HUES48 (cell line): Measurements from ENCODE around the gene NRBF2.

Experiments used
- H3K27ac ChIP-seq: one replicate; pipeline ENCODE4 v1.7.0; 2013; ENCODE audit warnings: low read depth, low read length, inconsistent platforms
- H3K27me3 ChIP-seq: 2 replicates; pipeline ENCODE4 v1.6.1; 2013; ENCODE audit warnings: mild to moderate bottlenecking, low read length; ENCODE audit not compliant: control insufficient read depth, insufficient read depth
- H3K36me3 ChIP-seq: 2 replicates; pipeline ENCODE4 v1.6.1; 2013; ENCODE audit warnings: low read length; ENCODE audit not compliant: control insufficient read depth, insufficient read depth
- H3K4me1 ChIP-seq: 2 replicates; pipeline ENCODE4 v1.6.1; 2013; ENCODE audit warnings: mild to moderate bottlenecking, low read length; ENCODE audit not compliant: control insufficient read depth, insufficient read depth
- H3K4me3 ChIP-seq: 2 replicates; pipeline ENCODE4 v1.5.1; 2013; ENCODE audit warnings: mild to moderate bottlenecking, low read depth, low read length
- H3K9ac ChIP-seq: 2 replicates; pipeline ENCODE4 v1.6.1; 2013; ENCODE audit warnings: mild to moderate bottlenecking, low read depth, low read length, moderate library complexity
- H3K9me3 ChIP-seq: 2 replicates; pipeline ENCODE4 v1.6.1; 2013; ENCODE audit warnings: low read length; ENCODE audit not compliant: control insufficient read depth, insufficient read depth

Gene NRBF2

DNA sequence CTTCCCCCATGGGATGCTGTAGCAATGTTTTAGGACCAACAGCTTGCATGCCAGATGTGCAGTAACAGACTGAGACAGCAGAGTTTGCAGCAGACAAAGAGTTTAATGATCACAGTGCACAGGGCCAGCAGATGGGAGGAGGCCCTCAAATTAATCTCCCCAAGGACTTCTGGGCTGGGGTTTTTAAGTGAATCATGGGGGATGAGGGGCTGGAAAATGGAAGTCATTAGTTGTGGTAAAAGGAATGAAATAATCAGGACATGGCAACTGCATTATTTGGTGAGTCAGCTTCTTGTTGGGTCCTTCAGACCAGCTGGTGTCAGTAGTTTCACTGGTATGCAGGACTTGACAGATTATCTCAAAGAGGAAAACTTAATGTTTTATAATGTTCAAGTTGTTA lies 12.6 kb upstream of the NRBF2 start:
- Histone ChIP-seq H3K9ac (no peak overlapping the region), H3K27me3 (no peaks in the 10 kb centered on the region), H3K4me3 (no peak overlapping the region), H3K9me3 (no peaks in the 10 kb centered on the region), H3K27ac (no peak overlapping the region), H3K4me1 (no peaks in the 10 kb centered on the region), H3K36me3 (no peaks in the 10 kb centered on the region)

DNA sequence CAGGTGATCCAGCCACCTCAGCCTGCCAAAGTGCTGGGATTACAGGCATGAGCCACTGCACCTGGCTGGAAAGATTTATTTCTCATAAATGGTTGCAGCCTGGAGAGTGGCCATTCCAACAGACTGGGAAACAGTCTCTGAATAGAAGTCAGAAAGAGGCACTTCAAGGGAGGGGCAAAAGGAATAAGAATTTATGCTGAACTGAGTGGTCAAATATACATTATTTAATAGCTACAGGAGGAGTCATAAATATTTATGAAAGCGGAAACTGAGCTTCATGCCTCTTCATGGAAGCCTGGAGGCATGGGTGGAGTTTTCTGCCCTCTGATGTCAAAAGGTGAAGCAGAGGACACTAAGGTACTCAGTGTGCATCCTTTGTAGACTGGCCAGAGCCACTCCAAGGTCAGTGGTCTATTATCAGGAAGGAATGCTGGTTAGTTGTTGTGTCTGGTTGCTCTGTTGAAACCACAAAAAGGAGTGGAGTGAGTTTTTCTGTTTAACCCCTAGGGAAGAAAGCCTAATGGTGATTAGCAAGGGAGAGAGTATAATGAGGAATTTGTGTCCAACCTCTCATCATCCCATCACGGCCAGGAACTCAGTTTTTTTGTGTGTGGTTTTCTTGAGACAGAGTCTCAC lies 9.3 kb upstream of the NRBF2 start:
- Histone ChIP-seq H3K4me1 (no peaks in the 10 kb centered on the region), H3K9me3 (no peaks in the 10 kb centered on the region), H3K27me3 (no peaks in the 10 kb centered on the region), H3K27ac (no peak overlapping the region), H3K4me3 (no peak overlapping the region), H3K9ac (no peak overlapping the region), H3K36me3 (no peaks in the 10 kb centered on the region)

DNA sequence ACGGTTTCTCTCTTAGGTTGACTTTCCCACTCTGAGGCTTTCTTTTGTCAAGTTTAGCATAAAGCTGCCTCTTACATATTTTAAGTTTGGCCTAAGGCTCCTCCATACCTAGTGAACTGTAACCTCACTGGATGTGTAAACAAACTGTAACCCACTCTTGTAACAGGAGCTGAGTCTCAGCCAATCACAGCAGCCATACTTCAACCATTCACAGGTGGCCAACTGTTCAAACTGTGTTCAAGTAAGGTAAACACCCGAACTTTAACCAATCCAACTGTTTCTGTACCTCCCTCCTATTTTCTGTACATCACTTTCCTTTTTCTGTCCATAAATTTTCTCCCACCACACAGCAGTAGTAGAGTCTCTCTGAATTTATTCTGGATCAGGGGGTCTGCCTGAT lies 7.7 kb upstream of the NRBF2 start:
- no peaks in the 10 kb centered on the region for H3K27me3 ChIP-seq

DNA sequence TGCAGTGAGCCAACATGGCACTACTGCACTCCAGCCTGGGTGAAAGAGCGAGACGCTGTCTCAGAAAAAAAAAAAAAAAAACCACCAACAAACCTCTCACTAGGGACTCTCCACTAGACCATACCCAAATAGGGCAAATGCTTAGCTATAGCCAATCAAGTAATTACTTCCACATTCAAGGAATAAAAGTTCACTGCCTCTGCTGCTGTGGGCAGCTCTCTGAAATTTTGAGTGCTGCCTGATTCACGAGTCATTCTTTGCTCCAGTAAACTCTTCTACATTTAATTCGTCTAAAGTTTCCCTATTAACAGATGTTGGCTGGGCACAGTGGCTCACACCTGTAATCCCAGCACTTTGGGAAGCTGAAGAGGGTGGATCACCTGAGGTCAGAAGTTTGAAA lies 4.7 kb upstream of the NRBF2 start:
- H3K4me1 ChIP-seq: peaks cover 2% of the 10 kb centered on the region; the same call in 1 of the 2 replicates
- H3K4me3 ChIP-seq: no peak overlapping the region
- H3K9ac ChIP-seq: no peak overlapping the region
- no peaks in the 10 kb centered on the region for H3K27me3 ChIP-seq
- no peak overlapping the region for H3K27ac ChIP-seq
- H3K36me3 ChIP-seq: no peaks in the 10 kb centered on the region
- peaks cover 5% of the 10 kb centered on the region for H3K9me3 ChIP-seq

More for the DNA sequence above, 7.7 kb upstream of the NRBF2 start:
- no peaks in the 10 kb centered on the region for H3K36me3 ChIP-seq
- H3K27ac ChIP-seq: no peak overlapping the region
- no peaks in the 10 kb centered on the region for H3K9me3 ChIP-seq
- peaks cover 2% of the 10 kb centered on the region; the same call in 1 of the 2 replicates for H3K4me1 ChIP-seq
- H3K9ac ChIP-seq: no peak overlapping the region
- H3K4me3 ChIP-seq: no peak overlapping the region

DNA sequence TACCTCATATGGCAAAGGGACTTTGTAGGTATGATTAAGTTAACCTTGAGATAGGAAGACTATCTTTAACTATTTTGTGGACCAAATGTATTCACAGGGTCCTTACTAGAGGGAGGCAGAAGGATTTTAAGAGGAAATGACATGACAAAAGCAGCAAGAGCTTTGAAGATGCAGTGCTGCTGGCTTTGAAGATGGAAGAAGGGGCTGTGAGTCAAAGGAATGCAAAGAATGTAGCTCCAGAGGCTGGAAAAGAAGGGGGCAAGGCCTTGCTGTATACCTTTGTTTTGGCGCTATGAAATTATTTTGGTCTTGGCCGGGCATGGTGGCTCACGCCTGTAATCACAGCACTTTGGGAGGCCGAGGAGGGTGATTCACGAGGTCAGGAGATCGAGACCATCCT lies 3.2 kb upstream of the NRBF2 start:
- Histone ChIP-seq H3K9me3 (peaks cover 5% of the 10 kb centered on the region), H3K36me3 (no peaks in the 10 kb centered on the region), H3K9ac (no peak overlapping the region), H3K4me3 (no peak overlapping the region), H3K27me3 (no peaks in the 10 kb centered on the region), H3K4me1 (peaks cover 9% of the 10 kb centered on the region), H3K27ac (peak overlapping the region; percentile 40)

DNA sequence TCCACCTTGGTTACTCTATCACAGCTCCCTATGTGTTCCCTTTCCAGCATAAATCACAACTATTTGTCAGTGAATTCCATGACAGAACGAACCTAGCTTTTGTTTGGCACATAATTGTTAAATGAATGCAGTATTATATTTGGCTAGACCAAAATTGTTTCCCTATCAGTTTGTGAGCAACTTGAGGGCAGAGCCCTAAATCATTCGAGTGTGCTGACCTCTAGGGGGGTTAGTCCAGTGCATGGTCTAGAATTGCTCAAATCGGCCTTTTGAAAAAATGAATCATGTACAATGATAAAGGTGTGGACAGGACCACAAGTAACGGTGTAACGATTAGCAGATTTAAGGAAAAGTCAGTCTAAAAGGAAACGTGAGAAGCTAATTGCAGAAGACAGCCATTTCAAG lies 475 bp upstream of the NRBF2 start:
- H3K4me3 ChIP-seq: peak overlapping the region; percentile 33
- H3K36me3 ChIP-seq: no peaks in the 10 kb centered on the region
- H3K9me3 ChIP-seq: peaks cover 5% of the 10 kb centered on the region
- H3K9ac ChIP-seq: no peak overlapping the region
- no peaks in the 10 kb centered on the region for H3K27me3 ChIP-seq
- peaks cover 13% of the 10 kb centered on the region for H3K4me1 ChIP-seq
- H3K27ac ChIP-seq: no peak overlapping the region

DNA sequence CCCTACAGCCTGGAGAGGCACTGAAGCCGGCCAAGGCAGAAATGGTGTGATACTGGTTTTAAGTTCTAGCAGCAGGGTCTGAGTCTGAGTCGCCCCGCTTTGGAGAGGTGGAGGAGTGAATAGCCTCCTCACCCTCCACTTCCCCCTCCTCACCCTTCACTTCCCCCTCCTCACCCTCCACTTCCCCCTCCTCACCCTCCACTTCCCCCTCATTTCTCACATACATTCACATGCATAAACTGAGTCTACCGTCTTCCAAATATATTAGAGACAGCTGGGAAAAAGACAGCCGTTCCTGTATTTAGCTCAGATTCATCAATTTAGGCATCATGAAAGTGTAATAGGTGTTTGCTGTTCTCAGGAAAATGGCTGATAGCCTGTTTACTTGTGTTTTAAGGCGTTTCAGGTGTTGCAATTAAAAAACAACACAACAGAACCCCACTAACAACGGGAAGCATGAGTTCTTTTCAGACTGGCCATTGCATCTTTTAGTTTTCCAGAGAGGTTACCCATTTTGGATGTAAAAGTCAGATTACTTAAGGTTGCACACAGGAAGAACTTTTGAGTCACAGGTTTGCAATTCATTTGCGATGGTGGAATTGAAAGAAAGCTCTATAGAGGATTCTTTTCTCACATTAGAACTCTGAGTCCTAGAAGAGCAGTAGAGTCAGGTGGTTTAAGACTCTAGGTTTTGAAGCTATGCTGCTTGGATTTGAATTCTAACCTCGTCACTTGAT lies 861 bp downstream of the NRBF2 start:
- peaks cover 13% of the 10 kb centered on the region for H3K4me1 ChIP-seq
- peak overlapping the region; percentile 90 for H3K4me3 ChIP-seq

DNA sequence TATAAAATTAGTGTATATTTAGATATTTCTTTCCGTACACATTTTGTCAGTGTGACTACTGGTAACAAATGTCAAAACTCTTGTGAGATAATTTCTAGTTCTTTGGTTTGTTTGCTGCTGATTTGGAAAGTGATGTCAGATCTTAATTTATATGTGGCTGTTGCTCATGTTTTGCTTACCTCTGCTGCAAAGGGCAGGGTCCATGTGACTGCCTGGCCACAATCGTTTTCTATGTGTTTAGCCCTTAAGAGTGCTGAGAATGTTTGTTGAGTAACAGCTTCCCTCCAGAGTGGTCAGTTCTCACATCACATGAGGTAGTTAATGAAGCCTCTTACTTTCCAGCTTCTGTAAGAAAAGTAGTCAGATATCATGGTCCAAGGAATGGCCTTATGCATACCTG lies 4.2 kb downstream of the NRBF2 start:
- H3K9ac ChIP-seq: no peak overlapping the region
- peaks cover 11% of the 10 kb centered on the region for H3K4me1 ChIP-seq
- peaks cover 3% of the 10 kb centered on the region; the same call in 1 of the 2 replicates for H3K9me3 ChIP-seq
- H3K4me3 ChIP-seq: no peak overlapping the region
- no peak overlapping the region for H3K27ac ChIP-seq
- no peaks in the 10 kb centered on the region; the same call in 1 of the 2 replicates for H3K36me3 ChIP-seq
- H3K27me3 ChIP-seq: no peaks in the 10 kb centered on the region

More for the DNA sequence above, 861 bp downstream of the NRBF2 start:
- no peaks in the 10 kb centered on the region for H3K36me3 ChIP-seq
- H3K9me3 ChIP-seq: peaks cover 5% of the 10 kb centered on the region
- H3K27ac ChIP-seq: peak overlapping the region; percentile 93
- peak overlapping the region; percentile 86 for H3K9ac ChIP-seq
- H3K27me3 ChIP-seq: no peaks in the 10 kb centered on the region

DNA sequence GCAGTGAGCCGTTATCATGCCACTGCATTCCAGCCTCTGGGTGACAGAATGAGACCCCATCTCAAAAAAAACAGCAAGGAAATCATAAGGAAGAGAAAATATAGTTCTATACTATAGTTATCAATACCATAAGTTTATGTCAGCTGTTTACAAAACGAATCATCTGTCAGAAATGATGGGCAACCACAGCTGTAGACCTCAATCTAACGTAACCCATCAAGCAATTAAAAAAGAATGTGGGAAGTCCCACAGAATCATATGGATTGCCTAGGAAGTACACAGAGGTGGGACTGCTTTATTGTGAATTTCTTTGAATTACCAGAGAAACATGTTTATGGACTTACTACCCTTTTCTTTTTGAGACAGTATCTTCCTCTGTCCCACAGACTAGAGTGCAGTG lies 6.9 kb downstream of the NRBF2 start:
- H3K9ac ChIP-seq: no peak overlapping the region
- no peaks in the 10 kb centered on the region for H3K27me3 ChIP-seq
- 0 out of 2 replicates have a peak, but pooled peaks cover 3% of the 10 kb centered on the region for H3K4me1 ChIP-seq
- H3K36me3 ChIP-seq: no peaks in the 10 kb centered on the region; the same call in 1 of the 2 replicates
- H3K27ac ChIP-seq: no peak overlapping the region
- no peaks in the 10 kb centered on the region for H3K9me3 ChIP-seq
- H3K4me3 ChIP-seq: no peak overlapping the region

DNA sequence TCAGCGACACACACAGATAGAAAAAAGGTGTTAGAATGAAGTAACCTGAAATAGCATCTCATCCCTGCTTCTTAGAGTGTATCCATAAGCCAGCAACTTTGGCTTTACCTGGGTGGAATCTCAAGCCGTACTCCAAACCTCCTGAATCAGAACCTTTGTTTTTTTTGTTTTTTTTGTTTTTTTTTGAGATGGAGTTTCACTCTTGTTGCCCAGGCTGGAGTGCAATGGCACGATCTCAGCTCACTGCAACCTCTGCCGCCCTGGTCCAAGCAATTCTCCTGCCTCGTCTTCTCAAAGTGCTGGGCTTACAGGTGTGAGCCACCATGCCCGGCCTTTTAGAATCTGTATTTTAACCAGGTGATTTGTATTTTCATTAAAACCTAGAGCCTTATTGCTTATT lies 9.0 kb downstream of the NRBF2 start:
- Histone ChIP-seq H3K4me1 (peaks cover 9% of the 10 kb centered on the region; the same call in 1 of the 2 replicates), H3K9me3 (no peaks in the 10 kb centered on the region), H3K36me3 (peaks cover 10% of the 10 kb centered on the region), H3K27me3 (no peaks in the 10 kb centered on the region), H3K27ac (no peak overlapping the region), H3K4me3 (no peak overlapping the region), H3K9ac (no peak overlapping the region)

DNA sequence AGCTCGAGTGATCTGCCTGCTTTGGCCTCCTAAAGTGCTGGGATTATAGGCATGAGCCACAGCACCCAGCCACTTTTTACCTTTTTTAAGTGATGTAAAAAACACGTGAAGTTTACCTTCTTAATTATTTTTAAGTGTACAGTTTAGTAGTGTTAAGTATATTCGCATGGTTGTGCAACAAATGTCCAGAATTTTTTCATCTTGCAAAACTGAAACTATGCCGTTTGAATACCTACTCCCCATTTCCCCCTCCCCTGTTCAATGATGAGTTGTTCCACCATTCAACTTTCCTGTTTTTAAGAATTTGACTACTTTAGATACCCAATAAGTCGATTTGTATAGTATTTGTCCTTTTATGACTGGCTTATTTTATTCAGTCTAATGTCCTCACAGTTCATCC lies 10.9 kb downstream of the NRBF2 start:
- no peak overlapping the region for H3K27ac ChIP-seq

More for the DNA sequence above, 10.9 kb downstream of the NRBF2 start:
- Histone ChIP-seq H3K9ac (no peak overlapping the region), H3K4me3 (no peak overlapping the region), H3K4me1 (peaks cover 16% of the 10 kb centered on the region), H3K27me3 (no peaks in the 10 kb centered on the region), H3K9me3 (no peaks in the 10 kb centered on the region), H3K36me3 (peaks cover 18% of the 10 kb centered on the region)
